Activated naive CD4-positive, alpha-beta T cell treated with anti-CD3 and anti-CD28 coated beads for 36 hours (primary cell): ENCODE results near the gene KSR2. TPM values are rescaled to one million over a fixed set of nuclear protein-coding genes. Genes with fewer than 3 reads are reported as not detected.

Experiments
- CTCF ChIA-PET: fragments of 350-600 bp; sonication (Branson Sonifier 250); formaldehyde crosslinking; loops from one replicate; lab custom pipeline; 2021; ENCODE audit warnings: antibody characterized with exemption; lab: Charles Lee
- DNase-seq: peaks from one replicate; pipeline ENCODE4 v3.0.0-alpha.2; 2020
- H3K27ac Mint-ChIP-seq: one replicate; pipeline ENCODE4 v1.8.0; 2021; ENCODE audit warnings: mild to moderate bottlenecking, mixed read lengths
- H3K27me3 Mint-ChIP-seq: one replicate; pipeline ENCODE4 v1.8.0; 2021; ENCODE audit warnings: low read depth, mixed read lengths
- H3K36me3 Mint-ChIP-seq: one replicate; pipeline ENCODE4 v1.8.0; 2021; ENCODE audit warnings: low read depth, mixed read lengths
- H3K4me1 Mint-ChIP-seq: one replicate; pipeline ENCODE4 v1.8.0; 2021; ENCODE audit warnings: low read depth, mixed read lengths
- H3K4me3 Mint-ChIP-seq: one replicate; pipeline ENCODE4 v1.8.0; 2021; ENCODE audit warnings: mild to moderate bottlenecking, moderate library complexity, mixed read lengths
- H3K9me3 Mint-ChIP-seq: one replicate; pipeline ENCODE4 v1.8.0; 2021; ENCODE audit warnings: mixed read lengths
- intact Hi-C: fragments of 100-400 bp; cut with micrococcal nuclease; formaldehyde crosslinking; loops from one replicate; pipeline ENCODE4 v1.15.1; 2023
- total RNA-seq, 2 experiments: library from RNA; stranded (reverse); gene quantifications; one replicate each; pipeline ENCODE4 v1.2.3, GENCODE V29; 2021

Gene KSR2
- total RNA-seq, 2 experiments from 2014 or later = 0.05 TPM; not detected in 1

DNA sequence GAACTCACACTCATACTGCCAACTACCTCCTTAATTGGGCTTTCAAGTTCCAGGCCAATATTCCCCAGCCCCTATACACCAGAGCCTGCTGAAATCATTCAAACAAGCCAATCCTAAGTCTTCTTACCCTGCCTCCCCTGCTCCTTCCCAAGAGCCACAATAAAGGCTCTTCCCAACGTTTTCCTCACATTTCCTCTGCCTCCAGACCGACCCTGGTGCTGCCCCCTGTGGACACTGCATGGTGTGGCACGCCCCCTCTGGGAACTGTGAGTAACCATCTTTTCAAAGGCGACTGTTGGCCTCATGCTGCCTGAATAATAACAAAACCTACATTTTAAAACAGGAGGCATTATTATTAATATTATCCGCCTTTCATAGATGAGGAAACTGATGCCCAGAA lies 495.8 kb downstream of the KSR2 start:
- Mint-ChIP-seq H3K4me1 (no peaks in the 10 kb centered on the region), H3K27me3 (peaks cover 3% of the 10 kb centered on the region), H3K4me3 (no peak overlapping the region), H3K36me3 (no peaks in the 10 kb centered on the region), H3K27ac (no peak overlapping the region), H3K9me3 (peaks cover 5% of the 10 kb centered on the region)
- intact Hi-C loops = no loop called here
- CTCF ChIA-PET = no interaction called here
- no peak for DNase-seq

DNA sequence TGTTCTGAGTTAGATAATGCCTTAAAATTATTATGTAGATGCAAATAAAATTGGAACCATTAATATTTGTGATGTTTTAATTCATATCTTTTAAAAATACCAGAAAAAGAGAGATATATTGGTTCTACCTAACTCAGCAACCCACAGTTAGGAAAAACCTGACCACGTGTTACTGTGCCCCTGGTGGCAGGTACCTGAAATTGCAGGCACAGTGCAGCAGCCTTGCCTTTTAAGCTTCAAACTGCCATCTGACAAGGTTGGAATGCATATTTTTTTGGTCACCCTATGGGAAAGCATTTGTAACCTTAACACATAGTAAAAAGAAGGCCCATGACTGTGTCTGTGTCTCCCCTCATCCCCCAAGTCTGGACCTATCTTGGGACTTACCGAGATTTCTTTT lies 498.0 kb downstream of the KSR2 start:
- Mint-ChIP-seq H3K4me1 (no peaks in the 10 kb centered on the region), H3K9me3 (peaks cover 5% of the 10 kb centered on the region), H3K27ac (no peak overlapping the region), H3K4me3 (no peak overlapping the region), H3K36me3 (no peaks in the 10 kb centered on the region), H3K27me3 (peaks cover 3% of the 10 kb centered on the region)
- no peak for DNase-seq
- intact Hi-C loops = no loop called here
- CTCF ChIA-PET = interaction anchor here (0.6 kb wide), 2 partner anchors 196 to 284 kb away, joined by 3 to 6 read pairs; no protein-coding TSS in a partner anchor

DNA sequence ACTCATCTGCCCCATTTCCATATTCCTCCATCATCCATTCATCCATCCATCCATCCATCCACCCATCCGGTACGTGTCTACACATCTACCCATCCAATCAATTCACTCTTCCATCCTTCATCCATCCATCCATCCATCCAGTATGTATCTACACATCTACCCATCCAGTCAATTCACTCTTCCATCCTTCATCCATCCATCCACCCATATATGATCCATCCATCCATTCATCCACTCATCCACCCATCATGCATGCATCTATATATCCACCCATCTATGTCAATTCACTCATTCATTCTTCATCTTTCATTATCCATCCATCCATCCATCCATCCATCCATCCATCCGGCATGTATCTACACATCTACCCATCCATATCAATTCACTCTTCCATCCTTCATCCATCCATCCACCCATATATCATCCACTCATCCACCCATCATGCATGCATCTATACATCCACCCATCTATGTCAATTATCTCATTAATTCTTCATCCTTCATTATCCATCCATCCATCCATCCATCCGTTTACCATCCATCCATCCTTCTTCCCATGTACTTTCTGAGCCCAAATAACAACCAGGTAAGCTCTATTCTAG lies 498.8 kb downstream of the KSR2 start:
- DNase-seq = no peak
- intact Hi-C loops = no loop called here
- no peaks in the 10 kb centered on the region for H3K4me1 Mint-ChIP-seq
- H3K27me3 Mint-ChIP-seq = peaks cover 3% of the 10 kb centered on the region
- peaks cover 5% of the 10 kb centered on the region for H3K9me3 Mint-ChIP-seq
- H3K27ac Mint-ChIP-seq = no peak overlapping the region
- CTCF ChIA-PET = no interaction called here
- H3K4me3 Mint-ChIP-seq = no peak overlapping the region
- H3K36me3 Mint-ChIP-seq = no peaks in the 10 kb centered on the region

- Mint-ChIP-seq H3K9me3 (peaks cover 5% of the 10 kb centered on the region), H3K27ac (no peak overlapping the region), H3K4me1 (no peaks in the 10 kb centered on the region), H3K27me3 (no peaks in the 10 kb centered on the region), H3K36me3 (no peaks in the 10 kb centered on the region), H3K4me3 (no peak overlapping the region)
- no peak for DNase-seq
- intact Hi-C loops = no loop called here
- CTCF ChIA-PET = no interaction called here
Observed at GRCh38 chr12:117468016-117468415, 500.8 kb downstream of the KSR2 start.

- Mint-ChIP-seq H3K36me3 (no peaks in the 10 kb centered on the region), H3K4me1 (no peaks in the 10 kb centered on the region), H3K4me3 (no peak overlapping the region), H3K9me3 (peaks cover 5% of the 10 kb centered on the region), H3K27me3 (no peaks in the 10 kb centered on the region), H3K27ac (no peak overlapping the region)
- intact Hi-C loops = no loop called here
- CTCF ChIA-PET = no interaction called here
- no peak for DNase-seq
Observed at GRCh38 chr12:117467588-117467987, 501.2 kb downstream of the KSR2 start.

DNA sequence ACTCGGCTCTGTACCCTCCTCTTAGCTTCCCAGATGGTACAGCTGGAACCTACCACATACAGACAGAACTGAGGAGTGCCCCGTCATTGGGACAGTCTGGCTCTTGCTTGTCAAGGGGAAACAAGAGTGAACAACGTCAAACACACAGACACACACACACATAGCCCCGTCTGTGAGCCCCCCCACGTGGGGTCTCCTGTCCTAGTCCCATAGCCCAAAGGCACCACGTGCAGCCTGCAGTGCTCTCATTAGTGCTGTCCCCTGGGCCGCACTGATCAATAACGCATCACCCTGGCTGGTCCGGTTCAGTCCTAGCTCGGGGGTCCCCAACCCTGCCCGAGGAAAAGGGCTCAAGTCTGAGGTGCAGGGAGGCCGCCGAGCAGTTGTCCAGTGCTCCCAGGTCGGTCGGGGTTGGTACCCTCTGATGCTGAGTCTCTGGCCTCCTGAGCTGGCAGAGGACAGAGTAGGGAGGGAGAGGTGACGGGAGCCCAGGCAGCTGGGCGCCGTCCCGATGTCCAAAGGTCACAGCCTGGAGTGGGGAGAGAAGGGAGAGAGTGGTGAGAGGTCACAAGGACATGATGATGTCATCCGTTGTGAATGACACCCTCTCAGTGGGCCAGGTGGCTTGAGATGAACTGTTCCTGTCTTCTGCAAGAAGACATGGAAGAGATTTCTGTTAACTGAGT lies 502.0 kb downstream of the KSR2 start:
- H3K27ac Mint-ChIP-seq = no peak overlapping the region
- H3K36me3 Mint-ChIP-seq = no peaks in the 10 kb centered on the region
- no peaks in the 10 kb centered on the region for H3K4me1 Mint-ChIP-seq
- no peaks in the 10 kb centered on the region for H3K27me3 Mint-ChIP-seq
- CTCF ChIA-PET = no interaction called here
- no peak overlapping the region for H3K4me3 Mint-ChIP-seq
- intact Hi-C loops = no loop called here
- H3K9me3 Mint-ChIP-seq = peaks cover 5% of the 10 kb centered on the region
- DNase-seq = no peak

DNA sequence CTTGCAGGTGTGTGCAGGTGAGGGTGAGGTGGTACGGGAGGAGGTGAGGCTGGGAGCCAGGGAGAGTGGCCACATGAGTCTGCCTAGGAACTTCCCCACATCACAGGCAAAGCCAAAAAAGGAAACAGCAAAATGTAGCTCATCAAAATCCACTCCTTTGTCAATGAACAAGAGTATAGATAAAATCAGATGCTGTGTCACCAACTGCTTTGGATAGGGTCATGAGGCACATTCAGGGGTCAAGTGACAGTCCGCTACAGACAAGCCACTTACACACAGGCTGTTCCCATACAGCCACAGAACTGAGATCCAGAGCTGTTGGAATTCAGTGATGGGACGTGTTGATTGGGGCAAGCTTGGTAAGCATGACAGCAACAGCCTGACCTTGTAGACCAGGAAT lies 507.1 kb downstream of the KSR2 start:
- CTCF ChIA-PET = no interaction called here

DNA sequence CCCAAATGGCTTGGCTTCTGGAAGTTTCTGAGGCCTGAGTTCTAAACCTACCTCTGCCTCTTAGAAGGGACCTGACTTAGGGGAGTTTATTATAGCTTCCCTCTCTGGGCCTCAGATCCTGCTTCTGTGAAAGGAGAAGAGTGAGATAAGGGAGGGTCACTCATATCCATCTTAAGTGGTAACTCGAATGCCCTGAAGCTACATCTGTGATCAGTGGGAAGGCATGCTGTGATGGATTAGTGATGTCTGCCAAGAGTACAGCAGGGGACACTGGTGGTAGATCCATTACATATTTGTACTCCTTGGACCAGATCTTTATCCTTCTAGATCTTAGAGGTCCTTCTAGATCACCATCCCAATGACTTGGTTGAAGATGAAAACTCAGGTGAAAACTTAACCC lies 509.6 kb downstream of the KSR2 start:
- no peaks in the 10 kb centered on the region for H3K36me3 Mint-ChIP-seq
- H3K4me3 Mint-ChIP-seq = no peak overlapping the region
- H3K4me1 Mint-ChIP-seq = no peaks in the 10 kb centered on the region
- CTCF ChIA-PET = no interaction called here
- intact Hi-C loops = no loop called here
- H3K9me3 Mint-ChIP-seq = no peaks in the 10 kb centered on the region
- DNase-seq = no peak
- no peak overlapping the region for H3K27ac Mint-ChIP-seq
- no peaks in the 10 kb centered on the region for H3K27me3 Mint-ChIP-seq

More for the DNA sequence above, 507.1 kb downstream of the KSR2 start:
- no peak overlapping the region for H3K27ac Mint-ChIP-seq
- H3K4me3 Mint-ChIP-seq = no peak overlapping the region
- no peaks in the 10 kb centered on the region for H3K27me3 Mint-ChIP-seq
- intact Hi-C loops = no loop called here
- H3K36me3 Mint-ChIP-seq = no peaks in the 10 kb centered on the region
- no peaks in the 10 kb centered on the region for H3K4me1 Mint-ChIP-seq
- DNase-seq = no peak
- no peaks in the 10 kb centered on the region for H3K9me3 Mint-ChIP-seq

- Mint-ChIP-seq H3K4me1 (no peaks in the 10 kb centered on the region), H3K36me3 (no peaks in the 10 kb centered on the region), H3K9me3 (no peaks in the 10 kb centered on the region), H3K27me3 (no peaks in the 10 kb centered on the region), H3K4me3 (no peak overlapping the region), H3K27ac (no peak overlapping the region)
- DNase-seq = no peak
- intact Hi-C loops = no loop called here
- CTCF ChIA-PET = no interaction called here
Observed at GRCh38 chr12:117457189-117457588, 511.6 kb downstream of the KSR2 start.

DNA sequence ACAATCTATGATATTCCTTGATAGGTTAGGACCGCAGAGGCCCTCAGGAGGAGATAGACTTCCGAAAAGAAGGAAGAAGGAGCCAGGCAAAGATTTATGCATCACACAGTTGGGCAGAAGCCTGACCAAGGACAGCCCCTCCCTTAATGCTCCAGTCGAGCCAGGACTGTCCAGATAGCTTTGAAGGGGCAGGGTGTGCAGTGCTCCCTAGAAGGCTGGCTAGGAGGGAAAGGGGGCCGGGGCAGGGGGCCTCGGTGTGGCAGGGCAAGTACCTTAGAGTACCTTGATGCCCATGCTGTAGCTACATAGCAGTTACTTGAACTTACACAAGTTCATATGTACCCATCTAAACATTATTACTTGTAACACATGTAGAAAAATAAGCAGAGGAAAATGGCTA lies 512.7 kb downstream of the KSR2 start:
- Mint-ChIP-seq H3K4me3 (no peak overlapping the region), H3K4me1 (no peaks in the 10 kb centered on the region)

GRCh38 chr12:117453961-117454360 lies 514.8 kb downstream of the KSR2 start:
- Mint-ChIP-seq H3K36me3 (no peaks in the 10 kb centered on the region), H3K27ac (no peak overlapping the region), H3K4me3 (no peak overlapping the region), H3K27me3 (peaks cover 2% of the 10 kb centered on the region), H3K4me1 (no peaks in the 10 kb centered on the region), H3K9me3 (no peaks in the 10 kb centered on the region)
- DNase-seq = no peak
- CTCF ChIA-PET = no interaction called here
- intact Hi-C loops = no loop called here

More for the DNA sequence above, 512.7 kb downstream of the KSR2 start:
- no peaks in the 10 kb centered on the region for H3K27me3 Mint-ChIP-seq
- no peak overlapping the region for H3K27ac Mint-ChIP-seq
- DNase-seq = no peak
- no peaks in the 10 kb centered on the region for H3K9me3 Mint-ChIP-seq
- CTCF ChIA-PET = no interaction called here
- intact Hi-C loops = no loop called here
- H3K36me3 Mint-ChIP-seq = no peaks in the 10 kb centered on the region

DNA sequence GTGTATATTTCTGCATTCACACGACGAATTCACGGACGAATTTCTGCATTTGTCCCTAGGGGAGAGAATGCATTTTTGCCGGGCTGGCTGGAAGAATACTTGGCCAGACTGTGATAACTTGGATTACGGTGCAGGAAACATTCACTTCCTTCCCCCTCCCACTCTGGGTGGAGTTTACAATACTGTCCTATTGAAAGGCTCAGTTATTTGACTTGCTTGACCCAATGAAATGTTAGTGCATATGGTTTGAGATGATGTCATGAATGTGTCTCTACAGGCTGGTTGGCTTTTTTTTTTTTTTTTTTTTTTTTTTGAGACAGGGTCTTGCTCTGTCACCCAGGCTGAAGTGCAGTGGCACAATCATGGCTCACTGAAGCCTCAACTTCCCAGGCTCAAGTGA lies 516.7 kb downstream of the KSR2 start:
- Mint-ChIP-seq H3K4me3 (no peak overlapping the region), H3K27ac (no peak overlapping the region), H3K36me3 (no peaks in the 10 kb centered on the region), H3K9me3 (no peaks in the 10 kb centered on the region), H3K27me3 (peaks cover 2% of the 10 kb centered on the region), H3K4me1 (no peaks in the 10 kb centered on the region)
- CTCF ChIA-PET = no interaction called here
- DNase-seq = no peak
- intact Hi-C loops = no loop called here

- Mint-ChIP-seq H3K27me3 (peaks cover 2% of the 10 kb centered on the region), H3K4me1 (no peaks in the 10 kb centered on the region)
- CTCF ChIA-PET = no interaction called here
Observed at GRCh38 chr12:117450209-117450608, 518.6 kb downstream of the KSR2 start.

More at GRCh38 chr12:117450209-117450608, 518.6 kb downstream of the KSR2 start:
- no peak for DNase-seq
- Mint-ChIP-seq H3K9me3 (no peaks in the 10 kb centered on the region), H3K36me3 (no peaks in the 10 kb centered on the region), H3K4me3 (no peak overlapping the region), H3K27ac (no peak overlapping the region)
- intact Hi-C loops = no loop called here
